Measurements from ENCODE around the gene CYTH3. TPM values are rescaled to one million over a fixed set of nuclear protein-coding genes. Genes with fewer than 3 reads are reported as not detected.

Gene CYTH3
- total and polyA plus RNA-seq, 9 of the 15 experiments (the other 6 are each of a cell fraction or from before 2014, with no cell fraction given), result 0.25 to 15.2 (median 11.4) TPM

GRCh38 chr7:6164010-6164409 lies 108.4 kb downstream of the CYTH3 start:
- ATAC-seq, result no peak
- CTCF ChIA-PET (ENCODE audit: low intra/inter-chr PET ratio), result interaction anchor here (0.7 to 0.8 kb wide), 2 partner anchors 159 to 161 kb away, joined by 3 to 5 read pairs; no protein-coding TSS in a partner anchor
- no peaks in the 10 kb centered on the region for H3K79me2 ChIP-seq (ENCODE audit: control insufficient read depth, insufficient read depth, low read length)
- no peak overlapping the region for H3K27ac ChIP-seq (ENCODE audit: extremely low read depth, low read depth, low read length)
- in situ Hi-C loops (cut with MboI), result no loop called here
- peaks cover 0 to 24% of the 10 kb centered on the region in 2 experiments; a peak in 2 of 5 replicates for H3K4me1 ChIP-seq (replicated peaks in 1 of 2; ENCODE audit: control insufficient read depth in 2 of 2, insufficient read depth in 2 of 2, low read length in 2 of 2)
- TF ChIP-seq GATAD2B (IDR thresholded peaks at IDR 0.05; ENCODE audit: borderline replicate concordance) (no peak), CAMTA2 (CRISPR knock-in tag; conservative IDR thresholded peaks at IDR 0.05) (no peak), ZNF512 (tag; IDR thresholded peaks at IDR 0.05) (no peak)
- H3K4me2 ChIP-seq (ENCODE audit: insufficient read depth, low read length), result no peak overlapping the region
- H3K9me3 ChIP-seq (replicated peaks; ENCODE audit: control insufficient read depth, insufficient read depth, low read depth, low read length), result no peaks in the 10 kb centered on the region
- peaks cover 63% of the 10 kb centered on the region; the same call in 2 of the 3 replicates for H3K36me3 ChIP-seq (ENCODE audit: control insufficient read depth, insufficient read depth, low read length)
- no peak for FAIRE-seq
- no peak for DNase-seq (ENCODE audit: extremely low read depth in 1 of 4, low spot score in 3 of 4)
- WGBS (ENCODE audit: insufficient coverage, low coverage, missing lambda C conversion rate), result 95% methylated on average over 3 of the region's 7 CpGs
- POLR2A ChIA-PET, result interaction anchor here (0.6 kb wide), 1 partner anchor 40 kb away, joined by 3 read pairs; no protein-coding TSS in a partner anchor
- no peak overlapping the region for H3K4me3 ChIP-seq
- no peaks in the 10 kb centered on the region for H4K20me1 ChIP-seq (replicated peaks; ENCODE audit: control insufficient read depth, insufficient read depth, low read length)
- intact Hi-C loops (cut with micrococcal nuclease), result no loop called here
- H2AFZ ChIP-seq (ENCODE audit: low read depth, low read length), result no peak overlapping the region
- no TSS peak for BruUV-seq (replicated peaks)
- H3K27me3 ChIP-seq (ENCODE audit: control insufficient read depth in 2 of 2, insufficient read depth in 2 of 2, low read length in 2 of 2), result no peaks in the 10 kb centered on the region
- H3K9ac ChIP-seq (ENCODE audit: insufficient read depth in 1 of 2, low read depth in 2 of 2, low read length in 2 of 2), result no peak overlapping the region
- no peaks in the 10 kb centered on the region for H3K9me1 ChIP-seq (ENCODE audit: control insufficient read depth, insufficient read depth, low read length)

- 94% methylated on average over 17 of the region's 17 CpGs for WGBS (ENCODE audit: insufficient coverage, low coverage, missing lambda C conversion rate)
- intact Hi-C loops (cut with micrococcal nuclease) (no loop called here), in situ Hi-C loops (cut with MboI) (no loop called here)
- Histone ChIP-seq H3K27me3 (ENCODE audit: control insufficient read depth in 2 of 2, insufficient read depth in 2 of 2, low read length in 2 of 2) (no peaks in the 10 kb centered on the region), H3K4me2 (ENCODE audit: insufficient read depth, low read length) (no peak overlapping the region), H3K79me2 (ENCODE audit: control insufficient read depth, insufficient read depth, low read length) (no peaks in the 10 kb centered on the region), H2AFZ (ENCODE audit: low read depth, low read length) (no peak overlapping the region), H4K20me1 (replicated peaks; ENCODE audit: control insufficient read depth, insufficient read depth, low read length) (0 out of 2 replicates have a peak, but pooled peaks cover 3% of the 10 kb centered on the region), H3K9me3 (replicated peaks; ENCODE audit: control insufficient read depth, insufficient read depth, low read depth, low read length) (no peaks in the 10 kb centered on the region), H3K4me3 (no peak overlapping the region), H3K9me1 (ENCODE audit: control insufficient read depth, insufficient read depth, low read length) (no peaks in the 10 kb centered on the region), H3K36me3 (ENCODE audit: control insufficient read depth, insufficient read depth, low read length) (peaks cover 64% of the 10 kb centered on the region; the same call in 2 of the 3 replicates), H3K4me1 (replicated peaks in 1 of 2; ENCODE audit: control insufficient read depth in 2 of 2, insufficient read depth in 2 of 2, low read length in 2 of 2) (peaks cover 0 to 22% of the 10 kb centered on the region in 2 experiments; a peak in 2 of 5 replicates), H3K27ac (ENCODE audit: extremely low read depth, low read depth, low read length) (no peak overlapping the region), H3K9ac (ENCODE audit: insufficient read depth in 1 of 2, low read depth in 2 of 2, low read length in 2 of 2) (peak overlapping the region in 1 of 2 experiments; percentile 9; a peak in 1 of 4 replicates)
- BruUV-seq (replicated peaks), result no TSS peak
- POLR2A ChIA-PET, result no interaction called here
- ATAC-seq (no peak), FAIRE-seq (no peak), DNase-seq (ENCODE audit: extremely low read depth in 1 of 4, low spot score in 3 of 4) (no peak)
- TF ChIP-seq RBM22 (IDR thresholded peaks at IDR 0.05; ENCODE audit: low read depth, low read length, poor library complexity, severe bottlenecking) (peak; percentile 64), THRB (CRISPR knock-in tag; conservative IDR thresholded peaks at IDR 0.05) (no peak), ZBTB5 (IDR thresholded peaks at IDR 0.05) (no peak), POLR2G (IDR thresholded peaks at IDR 0.05; ENCODE audit: low read depth, low read length) (peak; percentile 52; the same call in 1 of the 2 replicates)
- CTCF ChIA-PET (ENCODE audit: low intra/inter-chr PET ratio), result no interaction called here
Observed at GRCh38 chr7:6163402-6163801, 109.0 kb downstream of the CYTH3 start.

Data from K562 (cell line).